Measurements from ENCODE around the gene MTX1. TPM values are rescaled to one million over a fixed set of nuclear protein-coding genes. Genes with fewer than 3 reads are reported as not detected.
"Not testable (repeated sequence)": the region's sequence is repeated elsewhere in the genome, so short reads cannot be mapped to it uniquely, and the experiment has no call there.

MTX1 gene, protein sequence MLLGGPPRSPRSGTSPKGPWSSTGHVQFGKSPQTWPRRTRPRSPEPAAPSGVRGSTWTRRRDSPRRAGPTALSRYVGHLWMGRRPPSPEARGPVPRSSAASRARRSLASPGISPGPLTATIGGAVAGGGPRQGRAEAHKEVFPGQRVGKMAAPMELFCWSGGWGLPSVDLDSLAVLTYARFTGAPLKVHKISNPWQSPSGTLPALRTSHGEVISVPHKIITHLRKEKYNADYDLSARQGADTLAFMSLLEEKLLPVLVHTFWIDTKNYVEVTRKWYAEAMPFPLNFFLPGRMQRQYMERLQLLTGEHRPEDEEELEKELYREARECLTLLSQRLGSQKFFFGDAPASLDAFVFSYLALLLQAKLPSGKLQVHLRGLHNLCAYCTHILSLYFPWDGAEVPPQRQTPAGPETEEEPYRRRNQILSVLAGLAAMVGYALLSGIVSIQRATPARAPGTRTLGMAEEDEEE
- total RNA-seq (10 to 100 TPM; 39.2 to 83.8 (median 45.6) TPM), polyA plus RNA-seq (100 to 1,000 TPM in 1 of 3 donors, 10 to 100 TPM in 2; 26.7 to 111 (median 79.8) TPM)
- long read RNA-seq, donor 1, transcript MTX1-202 (8 exons, 1,632 nt), result major isoform, 30 of 31 reads
- long read RNA-seq, donor 1, partial matches to known transcripts, result 0 of 31 reads
- long read RNA-seq, donor 1, other reads (novel, unspliced or antisense), result 0 of 31 reads
- long read RNA-seq, donor 2, transcript MTX1-202 (8 exons, 1,632 nt), result major isoform, 15 of 15 reads
- long read RNA-seq, donor 2, partial matches to known transcripts, result 0 of 15 reads
- long read RNA-seq, donor 2, other reads (novel, unspliced or antisense), result 0 of 15 reads
- long read RNA-seq, donor 3, transcript MTX1-202 (8 exons, 1,632 nt), result major isoform, 20 of 20 reads
- long read RNA-seq, donor 3, partial matches to known transcripts, result 0 of 20 reads
- long read RNA-seq, donor 3, other reads (novel, unspliced or antisense), result 0 of 20 reads
- long read RNA-seq, donor 4, transcript MTX1-202 (8 exons, 1,632 nt), result major isoform, 28 of 35 reads
- long read RNA-seq, donor 4, partial matches to known transcripts, result 4 of 35 reads
- long read RNA-seq, donor 4, other reads (novel, unspliced or antisense), result 2 of 35 reads
- long read RNA-seq, donor 5, transcript MTX1-202 (8 exons, 1,632 nt), result major isoform, 57 of 61 reads
- long read RNA-seq, donor 5, partial matches to known transcripts, result 0 of 61 reads
- long read RNA-seq, donor 5, other reads (novel, unspliced or antisense), result 4 of 61 reads
- long read RNA-seq, donor 6, transcript MTX1-202 (8 exons, 1,632 nt), result major isoform, 17 of 19 reads
- long read RNA-seq, donor 6, partial matches to known transcripts, result 0 of 19 reads
- long read RNA-seq, donor 6, other reads (novel, unspliced or antisense), result 1 of 19 reads
- long read RNA-seq, donor 7, transcript MTX1-202 (8 exons, 1,632 nt), result major isoform, 9 of 9 reads
- long read RNA-seq, donor 7, partial matches to known transcripts, result 0 of 9 reads
- long read RNA-seq, donor 7, other reads (novel, unspliced or antisense), result 0 of 9 reads
- long read RNA-seq, donor 8, transcript MTX1-202 (8 exons, 1,632 nt), result major isoform, 26 of 26 reads
- long read RNA-seq, donor 8, partial matches to known transcripts, result 0 of 26 reads
- long read RNA-seq, donor 8, other reads (novel, unspliced or antisense), result 0 of 26 reads
- long read RNA-seq, donor 9, transcript MTX1-202 (8 exons, 1,632 nt), result major isoform, 15 of 16 reads
- long read RNA-seq, donor 9, partial matches to known transcripts, result 0 of 16 reads
- long read RNA-seq, donor 9, other reads (novel, unspliced or antisense), result 0 of 16 reads
- long read RNA-seq, donor 10, transcript MTX1-202 (8 exons, 1,632 nt), result major isoform, 14 of 15 reads
- long read RNA-seq, donor 10, partial matches to known transcripts, result 0 of 15 reads
- long read RNA-seq, donor 10, other reads (novel, unspliced or antisense), result 0 of 15 reads

GRCh38 chr1:155208541-155209311, at the start of gene MTX1:
Gene MTX1 (plus strand): TSS chr1:155208695. CDS start chr1:155208805, 110 bp downstream.
- H3K27ac ChIP-seq, result peak within 1 kb of the TSS; percentile 80 to 98 (median 89)
- H3K27me3 ChIP-seq, result no peaks in the 10 kb centered on the region
- H3K4me3 ChIP-seq, result peak within 1 kb of the TSS; percentile 55 to 94 (median 84)
- peaks cover 24 to 30% of the 10 kb centered on the region in 2 donors for H3K4me1 ChIP-seq (replicated peaks in 1 of 2)
- intact Hi-C loops (cut with DNase I), result loop anchor here in 1 of 2 donors (5.0 kb wide), 1 partner anchor 34 kb away; a partner anchor contains a TSS
- 0 to 1% (median 0%) methylated on average over 17 to 64 of the region's 64 CpGs for WGBS, 4 donors
- peak; percentile 84 to 93 (median 87) for DNase-seq
- H3K9me3 ChIP-seq (replicated peaks in 1 of 3), result no peaks in the 10 kb centered on the region
- peak in 1 of 2 donors; percentile 25 for TF ChIP-seq POLR2A (IDR thresholded peaks at IDR 0.05)
- no peak for TF ChIP-seq CTCF (IDR thresholded peaks at IDR 0.05)
- H3K36me3 ChIP-seq (replicated peaks in 1 of 2), result no peaks in the 10 kb centered on the region

- Histone ChIP-seq H3K27ac (no peak overlapping the region), H3K36me3 (replicated peaks in 1 of 2) (no peaks in the 10 kb centered on the region), H3K4me3 (no peak overlapping the region), H3K4me1 (replicated peaks in 1 of 2) (no peaks in the 10 kb centered on the region), H3K27me3 (no peaks in the 10 kb centered on the region), H3K9me3 (replicated peaks in 1 of 3) (no peaks in the 10 kb centered on the region)
- no peak for DNase-seq
- 60 to 78% (median 72%) methylated on average over 1 of the region's 1 CpG for WGBS, 4 donors
- intact Hi-C loops (cut with DNase I), result no loop called here
- no peak for TF ChIP-seq CTCF (IDR thresholded peaks at IDR 0.05)
- TF ChIP-seq POLR2A (IDR thresholded peaks at IDR 0.05), result no peak
These were observed 49.5 kb upstream of the MTX1 start for GRCh38 chr1:155158991-155159390.

GRCh38 chr1:155160128-155160527, 48.4 kb upstream of the MTX1 start:
- DNase-seq, result peak in 1 of 7 donors; percentile 20
- no peak overlapping the region for H3K4me3 ChIP-seq

DNA sequence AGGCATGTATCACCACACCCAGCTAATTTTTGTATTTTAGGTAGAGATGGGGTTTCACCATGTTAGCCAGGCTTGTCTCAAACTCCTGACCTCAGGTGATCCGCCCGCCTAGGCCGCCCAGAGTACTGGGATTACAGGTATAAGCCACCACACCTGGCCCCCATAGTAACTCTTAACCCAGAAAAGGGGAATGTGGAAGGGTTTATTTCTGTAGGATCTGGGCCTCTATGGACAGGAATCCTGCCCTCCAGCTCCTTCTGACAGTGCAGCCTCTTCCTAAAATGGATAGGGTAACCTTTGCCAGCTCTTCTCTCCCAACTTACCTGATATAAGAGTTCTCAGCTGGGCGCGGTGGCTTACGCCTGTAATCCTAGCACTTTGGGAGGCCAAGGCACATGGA, 45.9 kb upstream of the MTX1 start:
- DNase-seq, result peak in 1 of 7 donors; percentile 33
- H3K27ac ChIP-seq; H3K4me3 ChIP-seq; intact Hi-C loops (cut with DNase I); H3K36me3 ChIP-seq (replicated peaks in 1 of 2); H3K9me3 ChIP-seq (replicated peaks in 1 of 3); H3K27me3 ChIP-seq: not testable (repeated sequence)
- H3K4me1 ChIP-seq (replicated peaks in 1 of 2), result peaks cover 0 to 13% of the 10 kb centered on the region in 2 donors
- WGBS, 4 donors, result 85 to 95% (median 92%) methylated on average over 6 of the region's 6 CpGs

More at GRCh38 chr1:155160128-155160527, 48.4 kb upstream of the MTX1 start:
- H3K27ac ChIP-seq, result no peak overlapping the region
- TF ChIP-seq CTCF (IDR thresholded peaks at IDR 0.05), result no peak
- no peak for TF ChIP-seq POLR2A (IDR thresholded peaks at IDR 0.05)
- H3K9me3 ChIP-seq (replicated peaks in 1 of 3), result no peaks in the 10 kb centered on the region
- no peaks in the 10 kb centered on the region for H3K4me1 ChIP-seq (replicated peaks in 1 of 2)
- H3K36me3 ChIP-seq (replicated peaks in 1 of 2), result no peaks in the 10 kb centered on the region
- intact Hi-C loops (cut with DNase I), result no loop called here
- WGBS, 4 donors, result 72 to 81% (median 78%) methylated on average over 8 of the region's 8 CpGs
- no peaks in the 10 kb centered on the region for H3K27me3 ChIP-seq

- H3K27ac ChIP-seq; H3K36me3 ChIP-seq (replicated peaks in 1 of 2); H3K4me3 ChIP-seq; H3K27me3 ChIP-seq; intact Hi-C loops (cut with DNase I); DNase-seq; H3K9me3 ChIP-seq (replicated peaks in 1 of 3): not testable (repeated sequence)
- 89 to 96% (median 95%) methylated on average over 4 of the region's 4 CpGs for WGBS, 4 donors
- H3K4me1 ChIP-seq (replicated peaks in 1 of 2), result peaks cover 0 to 15% of the 10 kb centered on the region in 2 donors
These were observed 44.7 kb upstream of the MTX1 start for GRCh38 chr1:155163785-155164184.

Measured in adrenal gland (tissue), 19 donors.